HG03442 (cell line): ENCODE measurements around the gene ZNF700.
A peak's percentile ranks its signal among the peaks of the same experiment; 100 is the strongest.
"Not testable (repeated sequence)": the region's sequence is repeated elsewhere in the genome, so short reads cannot be mapped to it uniquely, and the experiment has no call there.

ENCODE experiments used
- ATAC-seq: cut with Tn5 transposase; IDR thresholded peaks from one replicate; pipeline ENCODE4 v1.9.1; 2021; ENCODE audit warnings: mild to moderate bottlenecking, moderate library complexity; ENCODE audit not compliant: unreplicated experiment

The ZNF700 gene

GRCh38 chr19:11924886-11925650 is at the start of gene ZNF700:
TSS of gene ZNF700 (plus strand) at chr19:11925107. CDS start at chr19:11925211, 104 bp downstream.
- peak; percentile 79 for ATAC-seq

- not testable (repeated sequence) for ATAC-seq
Observed at GRCh38 chr19:11879687-11880266, 45.1 kb upstream of the ZNF700 start.

GRCh38 chr19:11880598-11880997 is 44.3 kb upstream of the ZNF700 start:
- no peak for ATAC-seq

GRCh38 chr19:11881151-11881800 is 43.6 kb upstream of the ZNF700 start:
- ATAC-seq, result no peak

- ATAC-seq, result no peak
Observed at GRCh38 chr19:11882606-11883005, 42.3 kb upstream of the ZNF700 start.

- ATAC-seq, result no peak
Observed at GRCh38 chr19:11887234-11887610, 37.7 kb upstream of the ZNF700 start.

- ATAC-seq, result no peak
Observed at GRCh38 chr19:11887611-11888531, 37.0 kb upstream of the ZNF700 start, which contains the start of gene ZNF69. TSS of gene ZNF69 (plus strand) at chr19:11887782. CDS start at chr19:11887924, 142 bp downstream.

- ATAC-seq, result not testable (repeated sequence)
Observed at GRCh38 chr19:11889901-11890300, 35.0 kb upstream of the ZNF700 start.

GRCh38 chr19:11890634-11891033 is 34.3 kb upstream of the ZNF700 start:
- no peak for ATAC-seq

- no peak for ATAC-seq
Observed at GRCh38 chr19:11894851-11895250, 30.1 kb upstream of the ZNF700 start.

- ATAC-seq, result no peak
Observed at GRCh38 chr19:11902228-11902627, 22.7 kb upstream of the ZNF700 start.

GRCh38 chr19:11905928-11906327 is 19.0 kb upstream of the ZNF700 start:
- ATAC-seq, result no peak

GRCh38 chr19:11911937-11912336 is 13.0 kb upstream of the ZNF700 start:
- not testable (repeated sequence) for ATAC-seq

- ATAC-seq, result not testable (repeated sequence)
Observed at GRCh38 chr19:11914417-11915051, 10.4 kb upstream of the ZNF700 start.

GRCh38 chr19:11921852-11922495 is 2.9 kb upstream of the ZNF700 start:
- no peak for ATAC-seq

- ATAC-seq, result not testable (repeated sequence)
Observed at GRCh38 chr19:11925651-11926187, 812 bp downstream of the ZNF700 start.

GRCh38 chr19:11927227-11927626 is 2.3 kb downstream of the ZNF700 start:
- no peak for ATAC-seq

GRCh38 chr19:11931051-11931450 is 6.1 kb downstream of the ZNF700 start:
- no peak for ATAC-seq

GRCh38 chr19:11931513-11931912 is 6.6 kb downstream of the ZNF700 start:
- ATAC-seq, result no peak

- not testable (repeated sequence) for ATAC-seq
Observed at GRCh38 chr19:11935829-11936228, 10.9 kb downstream of the ZNF700 start.
